Tibial nerve (tissue), 4 donors: ENCODE measurements around the gene DMWD. TPM values are rescaled to one million over a fixed set of nuclear protein-coding genes. Genes with fewer than 3 reads are reported as not detected.

Experiments
- DNase-seq, 2 donors: peaks; one replicate each; pipeline ENCODE4 v3.0.0-alpha.2; 2019; ENCODE audit warnings: low spot score in 2 of 2
- H3K27ac ChIP-seq, 4 donors: fragments of 200-600 bp; sonication (generic) in 3 of 4; one replicate each; pipeline ENCODE4 v1.5.1; 2017 to 2019; ENCODE audit warnings: mild to moderate bottlenecking in 1 of 4
- H3K27me3 ChIP-seq, 2 donors: fragments of 200-600 bp; sonication (generic) in 1 of 2; one replicate each; pipeline versions ENCODE4 v1.5.1 to v1.6.0; 2017 to 2019
- H3K36me3 ChIP-seq, 3 donors: fragments of 200-600 bp; sonication (generic); one replicate each; pipeline ENCODE4 v1.5.1; 2018 to 2019
- H3K4me1 ChIP-seq, 4 donors: fragments of 200-600 bp; sonication (generic) in 3 of 4; one replicate each; pipeline ENCODE4 v1.5.1; 2017 to 2019
- H3K4me3 ChIP-seq, 4 donors: fragments of 200-600 bp; sonication (generic) in 3 of 4; one replicate each; pipeline ENCODE4 v1.5.1; 2017 to 2019; ENCODE audit warnings: mild to moderate bottlenecking in 1 of 4, moderate library complexity in 1 of 4
- H3K9me3 ChIP-seq, 4 donors: fragments of 200-600 bp; sonication (generic) in 3 of 4; one replicate each; pipeline ENCODE4 v1.5.1; 2017 to 2019
- CTCF ChIP-seq, 5 experiments: fragments of 200-600 bp in 3 of 5; fragments of 450-650 bp in 2 of 5; sonication (generic) in 3 of 5; IDR thresholded peaks; one replicate each; pipeline ENCODE4 v1.5.1; 2016 to 2019; ENCODE audit warnings: antibody characterized with exemption in 5 of 5, mild to moderate bottlenecking in 3 of 5, moderate library complexity in 2 of 5
- EP300 ChIP-seq, 2 donors: sonication (generic); formaldehyde crosslinking; IDR thresholded peaks; one replicate each; pipeline ENCODE4 v1.6.1; 2017; ENCODE audit warnings: antibody characterized with exemption in 2 of 2, mild to moderate bottlenecking in 1 of 2
- POLR2A ChIP-seq, 2 donors: fragments of 450-650 bp; IDR thresholded peaks; one replicate each; pipeline ENCODE4 v1.6.1; 2017; ENCODE audit warnings: antibody characterized with exemption in 2 of 2, mild to moderate bottlenecking in 2 of 2, moderate library complexity in 2 of 2
- WGBS, 2 donors: methylation state at CpG; one replicate each; pipeline ENCODE4 v1.1.5; 2018; 5-methylcytosine and 5-hydroxymethylcytosine counted together
- total RNA-seq, 4 donors: library from RNA; depleted of rRNA; stranded (reverse); fragments of >200 nt; gene quantifications; one replicate each; pipeline ENCODE4 v1.1.0, GENCODE V29; 2016

The DMWD gene
- total RNA-seq, 4 donors from 2014 or later = 28.4 to 75.0 (median 53.8) TPM

- peak overlapping the region; percentile 54 to 91 (median 83) for H3K4me3 ChIP-seq
Measured at GRCh38 chr19:45767881-45768654, 24.6 kb downstream of the DMWD start.

GRCh38 chr19:45767410-45767880, 25.2 kb downstream of the DMWD start:
- Histone ChIP-seq H3K27me3 (no peaks in the 10 kb centered on the region), H3K27ac (peak overlapping the region; percentile 91 to 99 (median 96)), H3K4me3 (peak overlapping the region; percentile 54 to 91 (median 83)), H3K9me3 (no peaks in the 10 kb centered on the region), H3K36me3 (peaks cover 0 to 20% (median 0%) of the 10 kb centered on the region in 3 donors), H3K4me1 (peaks cover 0 to 56% (median 38%) of the 10 kb centered on the region in 4 donors)
- WGBS, 2 donors = 13 to 15% methylated on average over 30 to 31 of the region's 31 CpGs
- peak; percentile 81 to 82 for DNase-seq
- TF ChIP-seq CTCF (IDR thresholded peaks at IDR 0.05) (peak in 1 of 5 experiments; percentile 9), EP300 (IDR thresholded peaks at IDR 0.05) (peak; percentile 15 to 94), POLR2A (IDR thresholded peaks at IDR 0.05) (peak; percentile 50 to 84)

More at GRCh38 chr19:45767881-45768654, 24.6 kb downstream of the DMWD start:
- peaks cover 0 to 26% (median 0%) of the 10 kb centered on the region in 3 donors for H3K36me3 ChIP-seq
- WGBS, 2 donors = 0 to 1% methylated on average over 11 to 54 of the region's 102 CpGs
- peak in 2 of 5 experiments; percentile 12 to 21 for TF ChIP-seq CTCF (IDR thresholded peaks at IDR 0.05)
- TF ChIP-seq EP300 (IDR thresholded peaks at IDR 0.05) = peak in 1 of 2 donors; percentile 17
- TF ChIP-seq POLR2A (IDR thresholded peaks at IDR 0.05) = no peak
- no peaks in the 10 kb centered on the region for H3K9me3 ChIP-seq
- H3K4me1 ChIP-seq = peaks cover 0 to 56% (median 38%) of the 10 kb centered on the region in 4 donors
- H3K27me3 ChIP-seq = no peaks in the 10 kb centered on the region
- DNase-seq = peak in 1 of 2 donors; percentile 53
- H3K27ac ChIP-seq = peak overlapping the region; percentile 91 to 99 (median 96)

GRCh38 chr19:45766869-45767346, 25.7 kb downstream of the DMWD start:
- no peak for DNase-seq
- Histone ChIP-seq H3K4me3 (peak overlapping the region; percentile 54 to 91 (median 83)), H3K27ac (peak overlapping the region; percentile 91 to 99 (median 96)), H3K27me3 (no peaks in the 10 kb centered on the region), H3K36me3 (peaks cover 0 to 17% (median 0%) of the 10 kb centered on the region in 3 donors), H3K9me3 (no peaks in the 10 kb centered on the region), H3K4me1 (peaks cover 0 to 56% (median 38%) of the 10 kb centered on the region in 4 donors)
- TF ChIP-seq EP300 (IDR thresholded peaks at IDR 0.05) (no peak), CTCF (IDR thresholded peaks at IDR 0.05) (no peak), POLR2A (IDR thresholded peaks at IDR 0.05) (no peak)
- 5 to 17% methylated on average over 3 to 6 of the region's 24 CpGs for WGBS, 2 donors

DNA sequence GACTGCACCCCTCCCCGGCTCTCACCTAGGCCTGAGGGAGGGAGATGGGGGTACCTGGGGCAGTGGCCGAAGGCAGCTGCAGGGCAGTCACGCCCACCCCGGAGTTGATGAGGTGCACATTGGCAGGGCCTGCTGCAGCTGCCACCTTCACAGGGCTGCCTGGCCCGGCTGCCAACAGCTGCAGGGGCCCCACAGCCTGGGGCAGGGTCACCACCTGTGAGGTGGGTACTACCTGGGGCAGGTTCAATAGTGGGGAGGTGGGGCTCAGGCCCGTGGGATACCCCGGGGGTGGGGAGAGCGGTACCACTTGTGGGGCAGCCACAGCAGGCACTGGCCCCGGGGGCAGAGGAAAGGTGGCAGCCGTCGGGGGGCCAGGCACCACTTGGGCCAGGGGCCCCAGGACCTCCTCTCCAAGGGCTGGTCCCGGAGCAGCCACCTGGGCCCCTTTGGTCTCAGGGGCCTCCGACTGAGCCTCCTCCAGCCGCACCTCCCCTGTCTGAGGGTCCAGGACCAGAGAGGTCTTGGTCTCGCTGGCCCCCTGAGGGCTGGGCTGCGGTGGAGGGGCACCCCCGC, 26.3 kb downstream of the DMWD start:
- no peak for TF ChIP-seq CTCF (IDR thresholded peaks at IDR 0.05)
- no peak for TF ChIP-seq POLR2A (IDR thresholded peaks at IDR 0.05)
- no peak for TF ChIP-seq EP300 (IDR thresholded peaks at IDR 0.05)
- 48 to 55% methylated on average over 10 to 12 of the region's 17 CpGs for WGBS, 2 donors
- Histone ChIP-seq H3K4me3 (peak overlapping the region; percentile 54 to 91 (median 83)), H3K27me3 (no peaks in the 10 kb centered on the region), H3K27ac (peak overlapping the region; percentile 91 to 99 (median 96)), H3K4me1 (peaks cover 0 to 51% (median 37%) of the 10 kb centered on the region in 4 donors), H3K9me3 (no peaks in the 10 kb centered on the region), H3K36me3 (peaks cover 0 to 12% (median 0%) of the 10 kb centered on the region in 3 donors)
- no peak for DNase-seq
